ENCODE data around the gene LRRIQ1.

DNA sequence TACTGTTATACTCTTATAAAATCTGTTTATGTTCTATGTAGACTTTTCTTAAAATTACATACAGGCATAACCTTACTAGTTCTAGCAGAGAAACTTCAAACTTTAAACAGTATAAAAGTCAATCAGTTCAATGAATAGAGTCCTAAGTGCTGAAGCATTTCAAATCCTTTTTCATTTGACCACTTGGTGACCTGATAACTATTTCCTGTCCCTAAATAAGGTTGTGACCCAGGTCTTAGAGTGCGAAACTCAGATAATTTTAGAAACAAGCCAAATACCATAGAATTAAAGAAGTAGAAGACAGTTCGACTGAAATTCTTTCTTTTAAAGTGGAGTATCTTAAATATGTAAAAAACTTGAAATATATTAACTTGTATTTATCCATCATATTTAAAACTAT is 147.7 kb downstream of the LRRIQ1 start:
- TF ChIP-seq, protein P1, sequence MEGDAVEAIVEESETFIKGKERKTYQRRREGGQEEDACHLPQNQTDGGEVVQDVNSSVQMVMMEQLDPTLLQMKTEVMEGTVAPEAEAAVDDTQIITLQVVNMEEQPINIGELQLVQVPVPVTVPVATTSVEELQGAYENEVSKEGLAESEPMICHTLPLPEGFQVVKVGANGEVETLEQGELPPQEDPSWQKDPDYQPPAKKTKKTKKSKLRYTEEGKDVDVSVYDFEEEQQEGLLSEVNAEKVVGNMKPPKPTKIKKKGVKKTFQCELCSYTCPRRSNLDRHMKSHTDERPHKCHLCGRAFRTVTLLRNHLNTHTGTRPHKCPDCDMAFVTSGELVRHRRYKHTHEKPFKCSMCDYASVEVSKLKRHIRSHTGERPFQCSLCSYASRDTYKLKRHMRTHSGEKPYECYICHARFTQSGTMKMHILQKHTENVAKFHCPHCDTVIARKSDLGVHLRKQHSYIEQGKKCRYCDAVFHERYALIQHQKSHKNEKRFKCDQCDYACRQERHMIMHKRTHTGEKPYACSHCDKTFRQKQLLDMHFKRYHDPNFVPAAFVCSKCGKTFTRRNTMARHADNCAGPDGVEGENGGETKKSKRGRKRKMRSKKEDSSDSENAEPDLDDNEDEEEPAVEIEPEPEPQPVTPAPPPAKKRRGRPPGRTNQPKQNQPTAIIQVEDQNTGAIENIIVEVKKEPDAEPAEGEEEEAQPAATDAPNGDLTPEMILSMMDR (IDR thresholded peaks at IDR 0.05): no peak
- TF ChIP-seq EZH2 (IDR thresholded peaks at IDR 0.05): no peak
